IPS-15b (cell line): ENCODE results near the gene STAT5A.
"Not testable (repeated sequence)": the region's sequence is repeated elsewhere in the genome, so short reads cannot be mapped to it uniquely, and the experiment has no call there.

Experiments
- H3K27me3 ChIP-seq: one replicate; pipeline ENCODE4 v1.6.1; 2013; ENCODE audit warnings: low read length; ENCODE audit not compliant: control insufficient read depth, insufficient read depth
- H3K36me3 ChIP-seq: one replicate; pipeline ENCODE4 v1.6.1; 2013; ENCODE audit warnings: low read length; ENCODE audit not compliant: control insufficient read depth, insufficient read depth
- H3K4me1 ChIP-seq: one replicate; pipeline ENCODE4 v1.6.1; 2013; ENCODE audit warnings: mild to moderate bottlenecking, low read length; ENCODE audit not compliant: control insufficient read depth, insufficient read depth
- H3K4me3 ChIP-seq: one replicate; pipeline ENCODE4 v1.5.1; 2013; ENCODE audit warnings: low read depth, low read length
- H3K9ac ChIP-seq: one replicate; pipeline ENCODE4 v1.6.1; 2013; ENCODE audit warnings: low read depth, mild to moderate bottlenecking, low read length
- H3K9me3 ChIP-seq: one replicate; pipeline ENCODE4 v1.6.1; 2013; ENCODE audit warnings: mild to moderate bottlenecking, low read length; ENCODE audit not compliant: control insufficient read depth, insufficient read depth

STAT5A gene

DNA sequence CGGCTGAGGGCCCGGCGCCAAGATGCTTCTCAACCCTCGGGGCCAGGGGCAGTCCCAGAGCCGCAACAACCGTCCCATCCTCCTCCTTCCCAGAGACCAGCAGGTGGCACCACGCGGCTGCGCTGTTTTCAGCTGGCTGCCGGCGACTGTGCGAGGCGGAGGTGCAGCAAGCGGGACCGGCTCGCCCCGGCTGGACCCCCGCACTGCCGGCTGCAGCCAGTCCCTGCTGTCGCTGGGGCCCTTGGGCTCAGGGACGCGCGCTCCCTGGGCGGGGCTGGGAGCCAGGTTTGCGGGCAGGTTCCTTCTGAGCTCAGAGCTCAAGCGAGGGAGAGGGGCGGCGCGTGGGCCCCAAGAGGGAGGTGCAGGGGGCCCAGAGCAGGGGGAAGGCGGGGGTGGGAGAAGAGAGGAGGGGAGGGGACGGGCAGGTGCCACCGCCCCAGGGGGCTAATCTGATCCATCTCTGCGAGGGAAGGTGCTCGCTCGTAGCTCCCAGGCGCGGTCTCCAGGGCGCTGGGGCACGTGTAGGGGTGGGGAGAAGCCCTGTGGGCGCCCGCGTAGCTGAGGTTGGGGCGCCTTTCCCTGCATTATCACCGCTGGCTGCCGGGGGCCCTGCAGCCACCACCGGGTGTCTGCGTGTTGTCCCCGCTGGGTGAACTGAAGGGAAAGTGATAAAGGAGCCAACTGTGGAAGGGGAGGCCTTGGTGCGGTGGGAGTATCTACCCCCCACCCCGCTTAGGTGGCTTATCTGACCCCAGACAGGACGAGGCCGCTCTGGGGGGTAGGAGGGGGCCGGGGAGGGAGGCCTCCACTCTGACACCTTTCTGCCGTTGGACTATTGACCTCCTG lies 24.2 kb downstream of the STAT5A start:
- Histone ChIP-seq H3K27me3 (no peaks in the 10 kb centered on the region), H3K9me3 (no peaks in the 10 kb centered on the region), H3K4me1 (peaks cover 11% of the 10 kb centered on the region), H3K36me3 (peaks cover 11% of the 10 kb centered on the region), H3K9ac (no peak overlapping the region), H3K4me3 (no peak overlapping the region)

DNA sequence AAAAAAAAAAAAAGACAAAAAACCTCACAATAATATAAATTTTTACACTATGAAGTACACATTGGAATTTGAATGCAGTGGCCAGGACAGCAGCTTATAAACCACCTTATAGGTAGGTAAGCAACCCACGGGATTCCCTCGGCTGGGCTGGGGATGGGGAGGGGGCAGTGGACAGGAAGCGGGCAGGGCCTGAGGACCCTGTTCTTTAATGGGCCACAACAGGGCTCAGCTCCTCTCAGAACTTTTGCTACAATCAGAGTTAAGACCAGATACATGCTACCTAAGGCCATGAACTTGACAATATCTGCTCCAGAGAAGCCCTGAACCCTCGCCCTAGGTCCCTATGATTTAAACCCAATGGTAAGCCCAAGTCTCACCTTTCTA lies 25.1 kb downstream of the STAT5A start:
- Histone ChIP-seq H3K9me3 (no peaks in the 10 kb centered on the region), H3K9ac (no peak overlapping the region), H3K4me3 (no peak overlapping the region), H3K36me3 (peaks cover 11% of the 10 kb centered on the region), H3K27me3 (no peaks in the 10 kb centered on the region), H3K4me1 (peaks cover 11% of the 10 kb centered on the region)

DNA sequence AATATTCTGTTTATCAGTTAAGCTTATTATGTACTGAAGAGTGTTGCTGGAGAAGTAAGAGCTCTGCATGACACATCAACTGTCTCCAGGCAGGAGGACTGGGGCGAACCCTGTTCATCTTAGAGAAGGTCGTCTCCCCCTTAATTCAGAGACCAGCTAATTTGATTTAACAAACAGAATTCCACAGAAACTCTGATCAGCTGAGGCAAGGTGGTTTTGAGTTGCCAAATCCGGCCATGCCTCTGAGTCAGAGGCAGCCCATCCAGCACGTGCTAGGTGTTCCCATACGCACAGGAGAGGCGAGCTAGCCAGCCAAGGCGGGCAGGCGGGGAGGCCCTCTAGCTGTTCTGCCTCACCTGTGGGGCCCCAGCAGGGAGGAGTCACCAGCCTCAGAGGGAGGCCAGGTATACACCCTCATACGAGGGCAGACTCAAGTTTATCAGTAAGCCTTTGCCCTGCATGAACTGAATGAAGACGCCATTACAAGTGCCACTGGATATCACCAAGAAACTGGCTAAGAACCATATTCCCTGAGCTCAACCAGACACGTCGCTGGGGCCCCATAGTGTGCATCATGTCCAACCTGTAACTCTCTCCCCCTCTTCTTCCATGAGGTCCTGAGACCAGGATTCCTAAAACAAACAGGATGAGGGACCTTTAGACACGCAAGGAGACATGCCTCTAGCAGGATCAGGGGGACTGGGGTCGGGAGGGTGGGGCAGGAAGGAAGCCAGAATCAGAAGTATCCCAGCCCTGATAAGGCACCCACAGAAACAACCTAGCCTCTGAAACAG lies 25.7 kb downstream of the STAT5A start:
- no peaks in the 10 kb centered on the region for H3K27me3 ChIP-seq
- H3K9ac ChIP-seq, result no peak overlapping the region
- H3K9me3 ChIP-seq, result no peaks in the 10 kb centered on the region
- peaks cover 11% of the 10 kb centered on the region for H3K4me1 ChIP-seq
- H3K4me3 ChIP-seq, result no peak overlapping the region
- H3K36me3 ChIP-seq, result peaks cover 11% of the 10 kb centered on the region

- Histone ChIP-seq H3K27me3 (no peaks in the 10 kb centered on the region), H3K4me3 (no peak overlapping the region), H3K36me3 (peaks cover 20% of the 10 kb centered on the region), H3K9ac (no peak overlapping the region), H3K4me1 (peaks cover 11% of the 10 kb centered on the region), H3K9me3 (no peaks in the 10 kb centered on the region)
These were observed 27.3 kb downstream of the STAT5A start for GRCh38 chr17:42315402-42316156.

- no peak overlapping the region for H3K4me3 ChIP-seq
- H3K9ac ChIP-seq, result no peak overlapping the region
- peaks cover 3% of the 10 kb centered on the region for H3K4me1 ChIP-seq
- H3K9me3 ChIP-seq, result no peaks in the 10 kb centered on the region
- H3K27me3 ChIP-seq, result no peaks in the 10 kb centered on the region
- peaks cover 20% of the 10 kb centered on the region for H3K36me3 ChIP-seq
These were observed 28.5 kb downstream of the STAT5A start for GRCh38 chr17:42316755-42317154.

DNA sequence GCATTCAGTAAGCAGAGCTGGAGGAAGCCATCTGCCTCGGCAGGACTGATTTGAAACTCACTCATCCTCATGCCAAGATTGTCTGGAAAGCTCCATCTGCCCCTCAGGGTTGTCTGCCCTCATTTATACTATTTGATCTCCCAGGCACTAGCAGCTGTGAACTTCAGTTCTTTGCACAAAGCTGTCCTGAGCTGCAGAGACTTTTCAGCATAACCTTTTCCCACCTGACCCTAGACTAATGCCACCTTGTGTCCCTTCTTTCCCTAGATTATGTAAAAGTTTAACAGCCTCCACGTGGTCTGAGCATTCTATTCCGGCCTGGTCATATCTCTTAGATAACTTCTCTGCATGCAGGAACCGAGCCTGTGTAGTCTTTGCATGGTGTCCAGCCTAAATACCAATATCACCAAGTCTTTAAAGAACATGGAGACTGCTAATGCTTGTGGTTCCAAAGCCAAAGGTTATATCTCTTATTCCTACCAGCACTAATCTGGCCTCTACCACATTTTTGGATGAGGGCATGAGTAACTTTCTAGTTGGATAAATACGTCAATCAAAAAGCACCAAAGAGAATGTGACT lies 29.1 kb downstream of the STAT5A start:
- Histone ChIP-seq H3K4me3 (no peak overlapping the region), H3K9me3 (no peaks in the 10 kb centered on the region), H3K36me3 (peaks cover 20% of the 10 kb centered on the region), H3K9ac (no peak overlapping the region), H3K27me3 (no peaks in the 10 kb centered on the region), H3K4me1 (peaks cover 2% of the 10 kb centered on the region)

DNA sequence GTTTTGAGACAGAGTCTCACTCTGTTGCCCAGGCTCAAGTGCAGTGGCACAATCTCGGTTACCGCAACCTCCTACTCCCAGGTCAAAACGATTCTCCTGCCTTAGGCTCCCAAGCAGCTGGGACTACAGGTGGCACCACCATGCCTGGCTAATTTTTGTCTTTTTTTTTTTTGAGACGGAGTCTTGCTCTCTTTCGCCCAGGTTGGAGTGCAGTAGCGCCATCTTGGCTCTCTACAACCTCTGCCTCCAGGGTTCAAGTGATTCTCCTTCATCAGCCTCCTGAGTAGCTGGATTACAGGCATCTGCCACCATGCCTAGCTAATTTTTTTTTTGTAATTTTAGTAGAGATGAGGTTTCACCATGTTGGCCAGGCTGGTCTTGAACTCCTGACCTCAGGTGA lies 29.7 kb downstream of the STAT5A start:
- not testable (repeated sequence) for H3K4me3 ChIP-seq, H3K27me3 ChIP-seq, H3K9me3 ChIP-seq, H3K9ac ChIP-seq, H3K4me1 ChIP-seq
- peaks cover 21% of the 10 kb centered on the region for H3K36me3 ChIP-seq

DNA sequence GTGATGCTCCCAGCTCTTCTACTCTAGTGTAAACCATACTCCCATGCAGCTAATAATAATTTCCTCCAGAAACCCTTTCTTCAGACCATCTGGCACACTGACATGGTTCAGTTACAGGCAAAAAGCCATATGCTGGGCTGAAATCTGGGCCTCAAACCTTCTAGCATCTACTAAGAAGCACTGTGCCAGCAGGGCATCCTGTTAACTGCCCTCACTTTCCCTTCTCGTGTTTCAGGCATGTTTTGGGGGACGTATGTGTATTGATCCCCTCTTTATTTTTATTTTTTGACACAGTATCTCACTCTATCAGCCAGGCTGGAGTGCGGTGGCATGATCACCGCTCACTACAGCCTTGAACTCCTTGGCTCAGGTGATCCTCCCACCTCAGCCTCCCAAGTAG lies 33.3 kb downstream of the STAT5A start:
- Histone ChIP-seq H3K9ac (no peak overlapping the region), H3K9me3 (no peaks in the 10 kb centered on the region), H3K4me1 (peaks cover 5% of the 10 kb centered on the region), H3K36me3 (peaks cover 22% of the 10 kb centered on the region), H3K4me3 (no peak overlapping the region), H3K27me3 (no peaks in the 10 kb centered on the region)

GRCh38 chr17:42322382-42323267 lies 34.3 kb downstream of the STAT5A start:
- Histone ChIP-seq H3K36me3 (peaks cover 17% of the 10 kb centered on the region), H3K4me1 (peaks cover 5% of the 10 kb centered on the region), H3K9ac (no peak overlapping the region), H3K27me3 (no peaks in the 10 kb centered on the region), H3K9me3 (no peaks in the 10 kb centered on the region), H3K4me3 (no peak overlapping the region)

DNA sequence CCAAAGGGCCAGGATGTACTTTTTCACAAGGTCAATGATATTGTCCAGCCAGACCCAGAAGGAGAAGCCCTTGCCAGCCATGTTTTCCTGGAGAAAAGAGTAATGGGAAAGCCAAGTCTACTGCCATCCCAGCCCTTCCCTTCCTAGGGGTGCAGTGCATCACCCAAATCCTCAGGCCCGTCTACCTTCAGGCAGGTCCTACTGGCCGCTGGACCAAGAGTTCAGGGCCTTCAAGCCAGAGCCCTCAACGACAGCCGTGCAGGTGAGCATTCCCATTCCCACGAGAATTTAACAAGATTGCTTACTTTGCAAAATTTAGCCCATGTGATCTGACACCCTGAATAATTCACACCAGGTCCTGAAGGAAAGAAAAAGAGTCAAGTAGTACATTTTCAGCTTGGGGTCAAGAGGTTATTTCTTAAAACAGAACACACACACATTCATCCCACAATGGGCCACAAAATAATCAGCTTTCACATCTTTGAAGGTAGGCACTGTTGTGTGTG lies 35.0 kb downstream of the STAT5A start:
- Histone ChIP-seq H3K9me3 (no peaks in the 10 kb centered on the region), H3K4me3 (no peak overlapping the region), H3K9ac (no peak overlapping the region), H3K4me1 (peaks cover 5% of the 10 kb centered on the region), H3K36me3 (peaks cover 17% of the 10 kb centered on the region), H3K27me3 (no peaks in the 10 kb centered on the region)
